ENCODE measurements around the gene PHTF2.

PHTF2 gene

DNA sequence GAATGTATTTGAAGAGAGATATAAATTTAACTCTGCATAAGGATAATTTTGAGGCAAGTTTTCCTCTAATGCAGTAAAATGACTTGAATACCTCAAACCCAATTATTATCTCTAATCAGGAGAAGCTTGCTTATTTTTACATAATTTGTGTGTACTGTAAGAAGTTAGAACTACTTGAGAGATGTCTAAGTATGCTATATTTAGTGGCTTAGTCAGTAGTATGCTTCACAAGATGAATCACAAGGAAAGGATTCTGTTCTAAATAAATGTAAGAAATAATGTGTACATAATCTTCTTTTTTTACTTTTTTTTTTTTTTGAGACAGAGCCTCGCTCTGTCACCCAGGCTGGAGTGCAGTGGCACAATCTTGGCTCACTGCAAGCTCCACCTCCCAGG, 13.7 kb downstream of the PHTF2 start:
- TF ChIP-seq CTCF (IDR thresholded peaks at IDR 0.05; ENCODE audit: borderline replicate concordance, extremely low read depth, low read length, poor library complexity, severe bottlenecking) = no peak
- H3K9me3 ChIP-seq (ENCODE audit: insufficient read depth, low read length, severe bottlenecking) = peaks cover 6% of the 10 kb centered on the region
- peaks cover 94% of the 10 kb centered on the region for H3K79me2 ChIP-seq (ENCODE audit: insufficient read depth, low read length)
- no peak overlapping the region for H3K9ac ChIP-seq (ENCODE audit: low read depth, low read length)
- no peaks in the 10 kb centered on the region for H3K27me3 ChIP-seq (ENCODE audit: insufficient read depth, low read length, poor library complexity)
- no peak overlapping the region for H3K4me3 ChIP-seq (ENCODE audit: low read depth in 1 of 2, low read length in 2 of 2)
- H3K4me2 ChIP-seq (ENCODE audit: insufficient read depth, low read length) = no peak overlapping the region
- H3K27ac ChIP-seq (ENCODE audit: low read length) = no peak overlapping the region
- no peak for ATAC-seq (ENCODE audit: insufficient read depth, low read depth)
- peaks cover 16% of the 10 kb centered on the region; the same call in 1 of the 2 replicates for H4K20me1 ChIP-seq (ENCODE audit: insufficient read depth, low read length)
- H3K4me1 ChIP-seq (ENCODE audit: insufficient read depth, low read length) = no peaks in the 10 kb centered on the region
- no peak for DNase-seq
- peaks cover 17% of the 10 kb centered on the region for H3K36me3 ChIP-seq (ENCODE audit: insufficient read depth, low read length)
- H2AFZ ChIP-seq (ENCODE audit: low read depth, low read length) = no peak overlapping the region

- Histone ChIP-seq H3K36me3 (ENCODE audit: insufficient read depth, low read length) (peaks cover 18% of the 10 kb centered on the region), H3K9ac (ENCODE audit: low read depth, low read length) (no peak overlapping the region), H4K20me1 (ENCODE audit: insufficient read depth, low read length) (peaks cover 16% of the 10 kb centered on the region; the same call in 1 of the 2 replicates), H3K4me2 (ENCODE audit: insufficient read depth, low read length) (no peak overlapping the region), H3K27ac (ENCODE audit: low read length) (no peak overlapping the region), H3K4me1 (ENCODE audit: insufficient read depth, low read length) (no peaks in the 10 kb centered on the region), H3K79me2 (ENCODE audit: insufficient read depth, low read length) (peaks cover 94% of the 10 kb centered on the region), H2AFZ (ENCODE audit: low read depth, low read length) (no peak overlapping the region), H3K9me3 (ENCODE audit: insufficient read depth, low read length, severe bottlenecking) (peaks cover 4% of the 10 kb centered on the region), H3K27me3 (ENCODE audit: insufficient read depth, low read length, poor library complexity) (no peaks in the 10 kb centered on the region), H3K4me3 (ENCODE audit: low read depth in 1 of 2, low read length in 2 of 2) (no peak overlapping the region)
- ATAC-seq (ENCODE audit: insufficient read depth, low read depth) (no peak), DNase-seq (no peak)
- no peak for TF ChIP-seq EZH2 (IDR thresholded peaks at IDR 0.05; ENCODE audit: borderline replicate concordance, low read depth, low read length, severe bottlenecking)
- TF ChIP-seq CTCF (IDR thresholded peaks at IDR 0.05; ENCODE audit: borderline replicate concordance, extremely low read depth, low read length, poor library complexity, severe bottlenecking) = no peak
Observed at GRCh38 chr7:77813180-77813579, 14.6 kb downstream of the PHTF2 start.

DNA sequence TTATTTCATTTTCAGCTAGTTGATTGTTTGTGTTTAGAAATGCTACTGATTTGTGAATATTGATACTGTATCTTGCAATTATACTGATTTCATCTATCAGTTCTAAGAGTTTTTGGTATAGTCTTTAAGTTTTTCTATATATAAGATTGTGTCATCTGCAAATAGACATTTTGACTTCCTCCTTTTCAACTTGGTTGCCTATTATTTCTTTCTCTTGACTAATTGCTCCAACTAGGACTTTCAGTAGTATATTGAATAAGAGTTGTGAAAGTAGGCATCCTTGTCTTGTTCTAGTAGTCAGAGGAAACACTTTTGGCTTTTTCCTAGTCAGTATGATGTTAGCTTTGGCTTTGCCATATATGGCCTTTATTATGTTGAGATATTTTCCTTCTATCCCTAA, 20.4 kb downstream of the PHTF2 start:
- H3K4me2 ChIP-seq (ENCODE audit: insufficient read depth, low read length) = no peak overlapping the region
- H3K4me3 ChIP-seq (ENCODE audit: low read depth in 1 of 2, low read length in 2 of 2) = no peak overlapping the region
- no peak overlapping the region for H3K27ac ChIP-seq (ENCODE audit: low read length)
- no peak for TF ChIP-seq CTCF (IDR thresholded peaks at IDR 0.05; ENCODE audit: borderline replicate concordance, extremely low read depth, low read length, poor library complexity, severe bottlenecking)
- no peak for TF ChIP-seq EZH2 (IDR thresholded peaks at IDR 0.05; ENCODE audit: borderline replicate concordance, low read depth, low read length, severe bottlenecking)
- no peak overlapping the region for H3K9ac ChIP-seq (ENCODE audit: low read depth, low read length)
- H4K20me1 ChIP-seq (ENCODE audit: insufficient read depth, low read length) = peaks cover 13% of the 10 kb centered on the region
- H3K36me3 ChIP-seq (ENCODE audit: insufficient read depth, low read length) = peaks cover 38% of the 10 kb centered on the region
- no peak for DNase-seq
- no peaks in the 10 kb centered on the region for H3K27me3 ChIP-seq (ENCODE audit: insufficient read depth, low read length, poor library complexity)
- H3K9me3 ChIP-seq (ENCODE audit: insufficient read depth, low read length, severe bottlenecking) = peaks cover 37% of the 10 kb centered on the region
- peaks cover 90% of the 10 kb centered on the region for H3K79me2 ChIP-seq (ENCODE audit: insufficient read depth, low read length)
- no peak overlapping the region for H2AFZ ChIP-seq (ENCODE audit: low read depth, low read length)
- no peak for ATAC-seq (ENCODE audit: insufficient read depth, low read depth)
- no peaks in the 10 kb centered on the region for H3K4me1 ChIP-seq (ENCODE audit: insufficient read depth, low read length)

GRCh38 chr7:77820967-77821366, 22.4 kb downstream of the PHTF2 start:
- ATAC-seq (ENCODE audit: insufficient read depth, low read depth) = no peak
- H4K20me1 ChIP-seq (ENCODE audit: insufficient read depth, low read length) = peaks cover 19% of the 10 kb centered on the region

More at GRCh38 chr7:77820967-77821366, 22.4 kb downstream of the PHTF2 start:
- no peak for TF ChIP-seq CTCF (IDR thresholded peaks at IDR 0.05; ENCODE audit: borderline replicate concordance, extremely low read depth, low read length, poor library complexity, severe bottlenecking)
- no peak for TF ChIP-seq EZH2 (IDR thresholded peaks at IDR 0.05; ENCODE audit: borderline replicate concordance, low read depth, low read length, severe bottlenecking)
- H3K4me1 ChIP-seq (ENCODE audit: insufficient read depth, low read length) = no peaks in the 10 kb centered on the region
- H3K4me2 ChIP-seq (ENCODE audit: insufficient read depth, low read length) = no peak overlapping the region
- peaks cover 34% of the 10 kb centered on the region for H3K36me3 ChIP-seq (ENCODE audit: insufficient read depth, low read length)
- no peak overlapping the region for H3K9ac ChIP-seq (ENCODE audit: low read depth, low read length)
- no peak overlapping the region for H3K4me3 ChIP-seq (ENCODE audit: low read depth in 1 of 2, low read length in 2 of 2)
- peaks cover 94% of the 10 kb centered on the region for H3K79me2 ChIP-seq (ENCODE audit: insufficient read depth, low read length)
- H2AFZ ChIP-seq (ENCODE audit: low read depth, low read length) = no peak overlapping the region
- no peak for DNase-seq
- H3K9me3 ChIP-seq (ENCODE audit: insufficient read depth, low read length, severe bottlenecking) = peaks cover 37% of the 10 kb centered on the region
- H3K27ac ChIP-seq (ENCODE audit: low read length) = no peak overlapping the region
- H3K27me3 ChIP-seq (ENCODE audit: insufficient read depth, low read length, poor library complexity) = no peaks in the 10 kb centered on the region

All from DND-41 (cell line).